Measurements from ENCODE around the gene DMPK. TPM values are rescaled to one million over a fixed set of nuclear protein-coding genes. Genes with fewer than 3 reads are reported as not detected.
A peak's percentile ranks its signal among the peaks of the same experiment; 100 is the strongest.

Gene DMPK
- total RNA-seq, 2 donors from 2014 or later: 18.7 to 35.8 TPM

DNA sequence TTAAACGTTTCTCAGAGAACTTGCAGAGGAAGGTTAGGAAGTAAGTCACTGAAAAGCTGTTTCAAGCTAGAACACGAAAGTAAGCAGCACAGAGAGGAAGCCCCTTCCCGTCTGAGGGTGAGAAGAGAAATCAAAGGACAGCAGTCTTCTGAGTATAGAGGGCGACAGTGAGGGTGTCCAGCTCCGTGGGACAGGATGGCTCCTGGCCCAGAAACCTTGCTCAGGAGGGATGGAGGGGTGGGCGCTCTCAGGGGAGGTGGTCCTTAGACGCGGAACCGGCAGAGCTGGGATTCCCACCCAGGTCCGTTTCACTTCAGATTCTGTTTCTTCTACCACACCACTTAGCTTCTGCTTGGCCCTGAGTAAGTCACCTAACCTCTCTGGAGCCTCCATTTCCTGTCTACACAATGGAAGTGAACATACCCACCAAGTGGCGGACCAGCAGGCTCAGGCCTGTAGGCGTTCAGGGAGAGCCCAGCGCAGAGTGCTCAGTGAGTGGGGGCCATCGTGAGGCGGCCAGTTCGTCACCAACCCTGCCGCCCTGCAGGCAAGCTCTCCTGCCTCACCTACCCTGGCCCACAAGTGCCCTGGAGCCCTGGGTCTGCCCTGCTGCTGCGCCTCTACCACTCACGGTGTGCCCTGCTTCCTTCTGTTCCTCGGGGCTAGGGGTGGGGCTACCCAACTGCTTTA lies 38.3 kb upstream of the DMPK start:
- H3K9me3 ChIP-seq (ENCODE audit: control insufficient read depth, low read length, poor library complexity, severe bottlenecking): no peaks in the 10 kb centered on the region
- H3K4me3 Mint-ChIP-seq: no peak overlapping the region
- H3K36me3 Mint-ChIP-seq (ENCODE audit: low read depth): no peaks in the 10 kb centered on the region
- H3K27me3 Mint-ChIP-seq: no peaks in the 10 kb centered on the region
- no peak for DNase-seq
- H3K4me1 Mint-ChIP-seq: peaks cover 2% of the 10 kb centered on the region
- H3K27ac Mint-ChIP-seq: no peak overlapping the region
- ATAC-seq: no peak

DNA sequence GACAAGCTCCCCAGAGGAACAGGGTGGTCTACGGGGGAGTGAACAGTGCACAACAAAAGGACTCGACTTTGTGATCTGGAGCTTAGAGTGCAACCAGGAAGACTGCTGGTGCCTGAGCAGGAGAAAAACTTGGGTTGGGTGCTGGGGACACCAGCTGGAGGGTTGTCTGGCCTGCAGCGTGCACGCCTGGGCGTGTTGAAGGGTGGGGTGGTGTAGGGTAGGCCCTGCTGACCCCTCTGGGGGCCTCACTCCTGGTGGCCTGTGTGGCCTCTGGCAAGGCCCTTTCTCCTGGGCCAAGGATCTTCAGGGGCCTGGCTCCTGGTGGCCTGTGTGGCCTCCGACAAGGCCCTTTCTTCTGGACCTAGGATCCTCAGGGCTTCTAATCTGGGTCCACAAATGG lies 37.5 kb upstream of the DMPK start:
- Mint-ChIP-seq H3K4me3 (no peak overlapping the region), H3K4me1 (peaks cover 2% of the 10 kb centered on the region), H3K27me3 (no peaks in the 10 kb centered on the region), H3K36me3 (ENCODE audit: low read depth) (no peaks in the 10 kb centered on the region), H3K27ac (no peak overlapping the region)
- no peak for DNase-seq
- no peaks in the 10 kb centered on the region for H3K9me3 ChIP-seq (ENCODE audit: control insufficient read depth, low read length, poor library complexity, severe bottlenecking)
- ATAC-seq: no peak

DNA sequence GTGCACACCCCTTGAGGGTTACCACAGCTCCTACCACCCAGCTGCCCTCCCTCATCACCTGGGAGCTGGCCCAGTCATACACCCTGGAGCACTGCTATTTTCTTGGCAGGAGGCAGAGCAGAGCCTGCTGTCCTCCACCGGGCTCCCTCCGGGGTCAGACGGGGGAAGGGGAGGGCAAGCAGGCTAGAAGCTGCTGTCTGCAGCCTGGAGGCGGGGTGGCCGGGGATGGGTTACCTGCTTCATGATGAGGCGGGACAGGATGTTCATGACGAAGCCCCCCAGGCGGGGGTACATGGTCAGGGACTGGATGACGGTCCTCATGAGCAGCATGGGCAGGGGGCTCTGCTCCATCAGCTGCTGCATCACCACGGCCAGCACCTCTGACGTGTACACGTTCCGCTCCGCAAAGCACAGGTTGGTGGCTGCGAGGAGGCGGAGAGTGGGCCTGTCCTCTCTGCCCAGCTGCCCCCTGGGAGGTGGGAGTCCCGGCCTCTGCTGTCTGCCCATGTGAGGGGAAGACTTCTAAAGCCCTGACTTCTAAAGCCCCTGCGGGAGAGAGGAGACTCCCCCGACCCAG lies 35.5 kb upstream of the DMPK start:
- no peak for DNase-seq
- Mint-ChIP-seq H3K36me3 (ENCODE audit: low read depth) (no peaks in the 10 kb centered on the region), H3K4me1 (no peaks in the 10 kb centered on the region), H3K27ac (peak overlapping the region; percentile 53), H3K4me3 (no peak overlapping the region), H3K27me3 (no peaks in the 10 kb centered on the region)
- H3K9me3 ChIP-seq (ENCODE audit: control insufficient read depth, low read length, poor library complexity, severe bottlenecking): no peaks in the 10 kb centered on the region
- peak; percentile 4 for ATAC-seq

DNA sequence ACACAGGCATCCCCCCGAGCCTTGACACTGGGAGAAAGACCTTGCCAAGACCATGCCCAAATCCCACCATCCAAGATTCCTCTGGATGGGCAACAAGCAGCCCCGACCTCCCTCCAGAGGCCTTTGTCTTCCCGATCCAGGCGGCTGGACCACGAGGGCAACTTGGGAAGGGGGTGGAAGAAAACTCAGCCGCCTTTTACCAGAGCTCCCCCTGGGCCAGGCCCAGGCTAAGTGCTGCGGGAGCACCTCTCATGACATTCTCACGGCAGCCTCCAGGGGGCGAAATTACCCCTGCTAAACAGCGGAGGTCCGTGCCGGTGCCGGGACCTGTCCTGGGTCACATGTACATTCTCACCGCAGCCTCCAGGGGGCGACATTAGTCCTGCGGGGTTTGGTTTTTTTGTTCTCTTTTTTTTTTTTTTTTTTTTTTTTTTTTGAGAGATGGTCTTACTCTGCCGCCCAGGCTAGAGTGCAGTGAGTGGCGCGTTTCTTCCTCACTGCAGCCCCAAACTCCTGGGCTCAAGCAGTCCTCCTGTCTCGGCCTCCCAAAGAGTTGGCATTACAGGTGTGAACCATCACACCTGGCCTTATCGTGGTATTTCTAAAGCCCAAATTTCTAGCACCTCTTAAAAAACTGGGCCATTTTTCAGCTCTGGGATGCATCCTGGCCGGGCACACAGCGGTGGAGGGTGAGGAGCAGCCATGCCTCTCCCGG lies 34.9 kb upstream of the DMPK start:
- Mint-ChIP-seq H3K4me1 (no peaks in the 10 kb centered on the region), H3K27me3 (peaks cover 2% of the 10 kb centered on the region), H3K36me3 (ENCODE audit: low read depth) (no peaks in the 10 kb centered on the region), H3K4me3 (peak overlapping the region; percentile 36), H3K27ac (peak overlapping the region; percentile 53)
- peak; percentile 100 for ATAC-seq
- peak; percentile 89 to 98 (median 93) for DNase-seq
- no peaks in the 10 kb centered on the region for H3K9me3 ChIP-seq (ENCODE audit: control insufficient read depth, low read length, poor library complexity, severe bottlenecking)

DNA sequence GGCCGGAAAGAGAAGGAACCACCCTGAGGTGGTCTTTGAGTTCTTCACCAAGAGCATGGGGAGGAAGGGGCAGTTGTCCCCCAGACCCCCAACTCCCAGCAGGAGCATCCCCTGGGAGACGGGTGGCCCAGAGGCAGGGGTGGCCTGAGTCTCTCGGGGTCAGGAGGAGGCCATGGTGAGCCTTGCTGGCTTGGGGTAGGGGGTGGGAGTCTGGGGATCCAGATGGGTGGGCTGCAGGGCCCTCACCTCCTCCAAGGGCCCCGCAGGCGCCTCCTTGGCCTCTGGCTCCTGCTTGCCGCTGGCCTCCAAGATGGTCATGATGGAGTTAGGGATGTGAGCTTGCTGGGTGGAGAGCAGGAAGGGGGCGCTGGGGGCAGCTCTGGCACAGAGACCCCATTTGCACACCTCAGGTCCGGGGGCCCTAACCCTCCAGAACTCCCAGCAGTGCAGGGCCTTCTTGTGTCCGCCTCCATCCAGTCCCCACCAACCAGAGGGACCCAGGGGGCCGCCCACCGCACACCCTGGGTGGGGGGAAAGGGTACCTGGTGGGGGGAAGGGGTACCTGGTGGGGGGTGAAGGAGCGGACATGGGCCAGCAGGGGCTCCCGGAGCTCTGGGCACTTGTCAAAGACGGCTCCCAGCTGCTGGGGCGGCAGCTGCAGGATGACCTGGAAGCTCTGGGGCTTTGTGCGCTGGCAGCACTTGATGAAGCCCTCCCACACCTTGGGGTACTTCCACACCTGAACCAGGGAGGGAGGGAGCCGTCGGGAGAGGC lies 34.1 kb upstream of the DMPK start:
- no peak overlapping the region for H3K27ac Mint-ChIP-seq
- H3K9me3 ChIP-seq (ENCODE audit: control insufficient read depth, low read length, poor library complexity, severe bottlenecking): no peaks in the 10 kb centered on the region
- no peak for DNase-seq
- peaks cover 4% of the 10 kb centered on the region for H3K27me3 Mint-ChIP-seq
- H3K4me3 Mint-ChIP-seq: peak overlapping the region; percentile 19
- no peaks in the 10 kb centered on the region for H3K4me1 Mint-ChIP-seq
- ATAC-seq: no peak
- no peaks in the 10 kb centered on the region for H3K36me3 Mint-ChIP-seq (ENCODE audit: low read depth)

DNA sequence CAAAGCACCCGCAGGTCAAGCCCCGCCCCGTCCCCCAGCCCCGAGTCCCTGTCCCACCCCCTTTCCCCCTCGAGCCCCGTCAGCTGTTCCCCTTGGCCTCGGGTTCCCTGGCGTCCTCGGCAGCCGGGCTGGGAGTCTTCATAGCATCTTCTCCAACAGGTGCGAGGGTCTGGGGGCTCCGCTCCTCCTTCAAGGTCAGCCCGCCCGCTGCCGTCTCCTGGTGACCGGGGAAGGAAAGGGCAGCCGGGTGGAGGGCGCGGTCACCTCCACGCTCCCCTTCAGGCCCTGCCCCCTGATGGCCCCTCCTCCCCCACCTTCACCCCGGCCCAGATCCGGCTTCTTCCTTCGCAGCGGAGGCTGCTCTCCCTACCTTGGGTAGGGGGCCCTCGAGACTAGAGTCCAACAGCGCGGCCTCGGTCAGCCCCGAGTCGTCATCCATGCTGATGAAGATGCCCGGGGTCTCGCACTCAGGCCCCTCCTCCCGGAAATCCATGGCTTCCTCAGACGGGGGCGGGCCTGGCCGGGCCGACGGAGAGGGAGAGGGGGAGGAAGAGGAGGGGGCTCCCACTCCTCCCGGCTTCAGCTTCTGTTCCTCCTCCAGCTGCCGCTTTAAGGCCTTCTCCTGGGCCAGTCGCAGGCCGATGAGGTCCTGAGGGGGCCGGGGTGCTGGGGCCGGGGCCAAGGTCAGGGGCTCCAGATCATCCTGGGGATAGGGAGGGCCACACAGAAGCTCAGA lies 33.4 kb upstream of the DMPK start:
- Mint-ChIP-seq H3K27ac (no peak overlapping the region), H3K4me1 (no peaks in the 10 kb centered on the region), H3K4me3 (peak overlapping the region; percentile 19), H3K36me3 (ENCODE audit: low read depth) (no peaks in the 10 kb centered on the region), H3K27me3 (peaks cover 4% of the 10 kb centered on the region)
- DNase-seq (no peak), ATAC-seq (no peak)
- H3K9me3 ChIP-seq (ENCODE audit: control insufficient read depth, low read length, poor library complexity, severe bottlenecking): no peaks in the 10 kb centered on the region

DNA sequence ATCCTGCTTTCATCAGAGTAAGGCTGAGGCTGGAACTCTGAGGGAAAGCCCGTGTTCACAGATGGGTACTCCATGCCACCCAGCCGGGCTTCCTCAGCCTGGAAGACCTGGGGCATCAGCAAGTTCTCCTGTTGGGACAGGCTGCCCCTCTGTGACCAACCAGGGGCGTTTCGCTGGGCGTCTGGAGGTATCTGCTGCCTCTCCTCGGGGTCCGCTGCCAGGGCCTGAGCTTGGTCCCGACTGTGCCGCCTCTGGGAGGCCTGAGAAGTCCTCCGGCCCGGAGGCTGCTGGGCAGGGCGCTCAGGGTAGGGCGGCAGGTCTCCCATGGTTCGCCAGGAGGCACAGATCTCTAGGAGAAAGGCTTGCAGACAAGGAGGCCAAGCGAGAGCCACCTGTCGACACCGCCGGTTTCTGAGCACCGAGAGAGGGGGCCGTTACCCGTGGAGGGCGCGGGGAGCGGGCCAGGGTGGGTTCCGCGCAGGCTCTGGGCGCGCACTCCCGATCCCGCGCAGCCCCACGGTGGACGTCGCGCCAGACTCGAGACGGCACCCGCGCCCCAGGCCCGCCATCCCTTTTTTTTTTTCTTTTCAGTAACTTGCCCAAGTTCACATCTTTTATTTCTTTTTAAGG lies 32.7 kb upstream of the DMPK start, which contains the start of gene RSPH6A:
TSS of gene RSPH6A (minus strand) at position 458 of the 630 bp plus-strand sequence. CDS start at position 326, 132 bp downstream.
- H3K27me3 Mint-ChIP-seq: peaks cover 4% of the 10 kb centered on the region
- H3K4me1 Mint-ChIP-seq: no peaks in the 10 kb centered on the region
- no peaks in the 10 kb centered on the region for H3K36me3 Mint-ChIP-seq (ENCODE audit: low read depth)
- no peaks in the 10 kb centered on the region for H3K9me3 ChIP-seq (ENCODE audit: control insufficient read depth, low read length, poor library complexity, severe bottlenecking)
- DNase-seq: no peak
- H3K27ac Mint-ChIP-seq: no peak within 1 kb of the TSS
- no peak for ATAC-seq
- H3K4me3 Mint-ChIP-seq: peak within 1 kb of the TSS; percentile 19

DNA sequence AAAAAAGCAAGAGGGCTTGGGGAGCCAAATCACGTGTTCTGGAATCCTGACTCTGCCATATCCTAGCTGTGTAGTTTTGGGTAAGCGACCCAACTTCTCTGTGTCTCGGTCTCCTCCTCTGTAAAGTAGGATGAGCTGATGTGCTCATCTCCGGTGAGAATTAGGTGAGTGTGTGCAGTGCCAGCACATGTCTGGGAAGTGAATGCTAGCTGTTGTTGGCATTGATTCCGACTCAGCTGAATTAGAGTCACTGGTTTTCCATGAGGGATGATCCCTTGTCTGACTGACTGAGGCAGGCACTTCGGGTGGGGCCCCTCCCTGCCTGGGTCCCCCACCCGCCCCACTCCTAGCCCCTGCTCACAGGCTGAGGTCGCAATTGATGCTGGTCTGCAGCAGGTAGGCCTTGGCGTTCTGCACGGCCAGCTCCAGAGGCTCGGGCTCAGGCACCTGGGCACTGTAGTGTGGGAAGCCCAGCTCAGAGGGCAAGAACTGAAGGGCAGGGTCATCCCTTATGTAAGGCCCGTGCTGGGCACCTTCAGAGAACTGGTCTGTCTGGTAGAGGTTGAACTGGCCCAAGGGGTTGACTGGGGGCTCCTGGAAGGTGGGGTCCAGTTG lies 32.0 kb upstream of the DMPK start:
- no peaks in the 10 kb centered on the region for H3K9me3 ChIP-seq (ENCODE audit: control insufficient read depth, low read length, poor library complexity, severe bottlenecking)
- ATAC-seq (no peak), DNase-seq (no peak)
- Mint-ChIP-seq H3K27me3 (peaks cover 4% of the 10 kb centered on the region), H3K36me3 (ENCODE audit: low read depth) (no peaks in the 10 kb centered on the region), H3K27ac (no peak overlapping the region), H3K4me1 (peaks cover 3% of the 10 kb centered on the region), H3K4me3 (no peak overlapping the region)

DNA sequence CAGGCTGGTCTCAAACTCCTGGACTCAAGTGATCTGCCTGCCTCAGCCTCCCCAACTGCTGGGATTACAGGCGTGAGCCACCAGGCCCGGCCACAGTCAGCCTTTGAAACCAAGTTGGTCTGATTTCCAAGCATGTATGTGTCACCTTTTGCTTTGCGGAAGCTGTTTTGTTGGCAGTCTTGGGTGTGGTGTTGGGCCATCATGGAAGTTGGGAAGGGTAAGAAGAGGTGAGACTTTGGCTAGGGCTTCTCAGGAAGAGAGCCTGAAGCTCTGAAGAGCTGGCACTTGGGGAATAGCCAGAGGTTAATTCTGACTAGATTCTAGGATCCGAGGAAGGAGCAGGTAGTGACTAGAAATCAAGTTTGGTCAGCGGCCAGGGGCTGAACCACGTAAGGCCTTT lies 30.0 kb upstream of the DMPK start:
- H3K27ac Mint-ChIP-seq: no peak overlapping the region

DNA sequence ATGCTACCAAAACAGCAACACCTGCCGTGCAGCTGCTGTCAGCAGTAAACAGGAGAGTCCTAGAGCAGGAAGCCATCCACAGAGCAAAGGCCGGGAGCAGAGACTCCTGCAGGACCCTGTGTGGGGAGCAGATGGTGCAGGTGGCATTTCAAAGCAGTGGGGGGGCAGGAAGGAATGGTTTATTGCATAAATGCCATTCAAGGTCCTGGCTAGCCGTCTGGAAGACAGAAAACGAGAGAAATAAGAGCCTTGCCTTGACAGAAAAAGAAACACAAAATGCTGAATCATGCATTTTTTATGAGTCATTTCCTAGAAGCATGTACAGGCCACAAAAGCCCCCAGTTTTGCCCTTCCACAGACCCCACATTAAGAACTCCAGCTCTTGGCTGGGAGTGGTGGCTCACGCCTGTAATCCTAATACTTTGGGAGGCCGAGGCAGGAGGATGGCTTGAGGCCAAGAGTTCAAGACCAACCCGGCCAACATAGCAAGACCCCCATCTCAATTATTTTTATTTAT lies 27.4 kb upstream of the DMPK start:
- no peaks in the 10 kb centered on the region for H3K36me3 Mint-ChIP-seq (ENCODE audit: low read depth)

More for the DNA sequence above, 30.0 kb upstream of the DMPK start:
- DNase-seq (no peak), ATAC-seq (no peak)
- H3K9me3 ChIP-seq (ENCODE audit: control insufficient read depth, low read length, poor library complexity, severe bottlenecking): no peaks in the 10 kb centered on the region
- Mint-ChIP-seq H3K36me3 (ENCODE audit: low read depth) (no peaks in the 10 kb centered on the region), H3K4me3 (no peak overlapping the region), H3K27me3 (peaks cover 4% of the 10 kb centered on the region), H3K4me1 (peaks cover 3% of the 10 kb centered on the region)

DNA sequence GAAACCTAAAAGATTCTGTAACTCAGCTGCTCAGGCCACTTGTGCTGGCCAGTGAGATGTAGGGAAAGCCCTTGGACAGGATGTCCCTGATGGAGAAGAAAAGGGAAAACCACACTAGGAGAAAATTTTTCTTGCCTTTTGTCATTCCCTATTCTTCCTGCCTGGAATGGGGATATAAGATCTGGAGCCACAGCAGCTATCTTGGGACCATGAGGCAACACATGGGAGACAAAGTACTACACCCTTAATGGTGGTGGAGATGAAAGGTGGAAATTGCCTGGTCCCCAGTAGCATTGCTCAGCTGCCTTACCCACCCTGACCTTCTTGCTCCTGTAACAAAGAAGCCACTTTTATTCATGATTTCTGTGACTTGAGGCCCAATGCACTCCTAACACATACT lies 23.4 kb upstream of the DMPK start:
- Mint-ChIP-seq H3K27ac (no peak overlapping the region), H3K4me1 (peaks cover 5% of the 10 kb centered on the region), H3K36me3 (ENCODE audit: low read depth) (no peaks in the 10 kb centered on the region), H3K4me3 (no peak overlapping the region), H3K27me3 (peaks cover 15% of the 10 kb centered on the region)
- DNase-seq: no peak
- no peaks in the 10 kb centered on the region for H3K9me3 ChIP-seq (ENCODE audit: control insufficient read depth, low read length, poor library complexity, severe bottlenecking)
- ATAC-seq: no peak

More for the DNA sequence above, 27.4 kb upstream of the DMPK start:
- Mint-ChIP-seq H3K4me3 (no peak overlapping the region), H3K4me1 (peaks cover 5% of the 10 kb centered on the region), H3K27ac (peak overlapping the region; percentile 34), H3K27me3 (peaks cover 4% of the 10 kb centered on the region)
- no peak for DNase-seq
- no peaks in the 10 kb centered on the region for H3K9me3 ChIP-seq (ENCODE audit: control insufficient read depth, low read length, poor library complexity, severe bottlenecking)
- no peak for ATAC-seq

DNA sequence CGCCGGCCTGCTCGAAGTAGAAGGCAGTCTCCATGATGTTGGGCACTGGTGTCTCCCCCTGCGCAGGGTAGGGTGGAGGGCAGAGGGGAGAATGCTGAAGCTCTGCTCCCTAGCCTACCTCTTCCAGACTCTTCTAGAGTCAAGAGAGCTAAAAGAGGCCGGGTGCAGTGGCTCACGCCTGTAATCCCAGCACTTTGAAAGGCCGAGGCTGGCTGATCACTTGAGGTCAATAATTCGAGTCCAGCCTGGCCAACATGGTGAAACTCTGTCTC lies 22.6 kb upstream of the DMPK start:
- no peaks in the 10 kb centered on the region for H3K9me3 ChIP-seq (ENCODE audit: control insufficient read depth, low read length, poor library complexity, severe bottlenecking)
- H3K27ac Mint-ChIP-seq: no peak overlapping the region
- H3K27me3 Mint-ChIP-seq: peaks cover 16% of the 10 kb centered on the region
- peaks cover 5% of the 10 kb centered on the region for H3K4me1 Mint-ChIP-seq
- peak overlapping the region; percentile 19 for H3K4me3 Mint-ChIP-seq
- ATAC-seq: no peak
- H3K36me3 Mint-ChIP-seq (ENCODE audit: low read depth): no peaks in the 10 kb centered on the region
- no peak for DNase-seq

Measured in T-helper 17 cell (primary cell).